ENCODE data around the gene PHKA1. TPM values are rescaled to one million over a fixed set of nuclear protein-coding genes. Genes with fewer than 3 reads are reported as not detected.

PHKA1 gene
- total and polyA plus RNA-seq, 2 experiments from 2014 or later = 2.7 to 6.7 TPM

GRCh38 chrX:72727846-72728245 is 13.7 kb upstream of the PHKA1 start:
- DNase-seq (ENCODE audit: low spot score) = no peak
- H3K4me2 ChIP-seq = no peak overlapping the region
- no peaks in the 10 kb centered on the region for H3K27me3 ChIP-seq
- TF ChIP-seq EZH2phosphoT487 (IDR thresholded peaks at IDR 0.05; ENCODE audit: low read depth, severe bottlenecking, unreplicated experiment) (no peak), EZH2 (IDR thresholded peaks at IDR 0.05; ENCODE audit: borderline replicate concordance) (no peak), CTCF (IDR thresholded peaks at IDR 0.05; ENCODE audit: poor library complexity) (no peak)
- no peaks in the 10 kb centered on the region for H3K79me2 ChIP-seq
- H2AFZ ChIP-seq = no peak overlapping the region
- no peak overlapping the region for H3K4me3 ChIP-seq
- no peak overlapping the region for H3K27ac ChIP-seq
- no peaks in the 10 kb centered on the region for H3K36me3 ChIP-seq (replicated peaks; ENCODE audit: insufficient read depth, low read depth)
- no peaks in the 10 kb centered on the region for H3K9me3 ChIP-seq (ENCODE audit: low read depth)
- no peaks in the 10 kb centered on the region for H4K20me1 ChIP-seq (ENCODE audit: insufficient read depth, poor library complexity, severe bottlenecking)
- no peaks in the 10 kb centered on the region for H3K9me2 ChIP-seq (replicated peaks; ENCODE audit: insufficient read depth)
- 79% methylated on average over 7 of the region's 7 CpGs for WGBS (ENCODE audit: low lambda C conversion rate, missing lambda C conversion rate)
- no peaks in the 10 kb centered on the region for H3K4me1 ChIP-seq (ENCODE audit: insufficient read depth)

- Histone ChIP-seq H3K9me2 (replicated peaks; ENCODE audit: insufficient read depth) (no peaks in the 10 kb centered on the region), H3K4me3 (no peak overlapping the region), H3K9me3 (ENCODE audit: low read depth) (no peaks in the 10 kb centered on the region), H3K4me1 (ENCODE audit: insufficient read depth) (no peaks in the 10 kb centered on the region), H4K20me1 (ENCODE audit: insufficient read depth, poor library complexity, severe bottlenecking) (no peaks in the 10 kb centered on the region), H3K27ac (no peak overlapping the region), H3K36me3 (replicated peaks; ENCODE audit: insufficient read depth, low read depth) (no peaks in the 10 kb centered on the region), H2AFZ (no peak overlapping the region), H3K4me2 (no peak overlapping the region), H3K79me2 (no peaks in the 10 kb centered on the region), H3K27me3 (no peaks in the 10 kb centered on the region)
- DNase-seq (ENCODE audit: low spot score) = no peak
- TF ChIP-seq EZH2phosphoT487 (IDR thresholded peaks at IDR 0.05; ENCODE audit: low read depth, severe bottlenecking, unreplicated experiment) (no peak), EZH2 (IDR thresholded peaks at IDR 0.05; ENCODE audit: borderline replicate concordance) (no peak), CTCF (IDR thresholded peaks at IDR 0.05; ENCODE audit: poor library complexity) (no peak)
- 80% methylated on average over 5 of the region's 5 CpGs for WGBS (ENCODE audit: low lambda C conversion rate, missing lambda C conversion rate)
Observed at GRCh38 chrX:72716766-72717165, 2.7 kb upstream of the PHKA1 start.

GRCh38 chrX:72715546-72715945 is 1.4 kb upstream of the PHKA1 start:
- Histone ChIP-seq H4K20me1 (ENCODE audit: insufficient read depth, poor library complexity, severe bottlenecking) (no peaks in the 10 kb centered on the region), H3K4me2 (no peak overlapping the region), H2AFZ (no peak overlapping the region), H3K27ac (no peak overlapping the region), H3K79me2 (no peaks in the 10 kb centered on the region), H3K27me3 (no peaks in the 10 kb centered on the region), H3K4me1 (ENCODE audit: insufficient read depth) (no peaks in the 10 kb centered on the region), H3K4me3 (no peak overlapping the region), H3K36me3 (replicated peaks; ENCODE audit: insufficient read depth, low read depth) (no peaks in the 10 kb centered on the region), H3K9me2 (replicated peaks; ENCODE audit: insufficient read depth) (no peaks in the 10 kb centered on the region), H3K9me3 (ENCODE audit: low read depth) (no peaks in the 10 kb centered on the region)
- no peak for TF ChIP-seq EZH2phosphoT487 (IDR thresholded peaks at IDR 0.05; ENCODE audit: low read depth, severe bottlenecking, unreplicated experiment)
- TF ChIP-seq EZH2 (IDR thresholded peaks at IDR 0.05; ENCODE audit: borderline replicate concordance) = no peak
- TF ChIP-seq CTCF (IDR thresholded peaks at IDR 0.05; ENCODE audit: poor library complexity) = no peak
- 87% methylated on average over 12 of the region's 12 CpGs for WGBS (ENCODE audit: low lambda C conversion rate, missing lambda C conversion rate)
- DNase-seq (ENCODE audit: low spot score) = no peak

- H3K4me2 ChIP-seq = peak overlapping the region; percentile 69
- H4K20me1 ChIP-seq (ENCODE audit: insufficient read depth, poor library complexity, severe bottlenecking) = no peaks in the 10 kb centered on the region
- WGBS (ENCODE audit: low lambda C conversion rate, missing lambda C conversion rate) = 54% methylated on average over 13 of the region's 13 CpGs
- no peaks in the 10 kb centered on the region for H3K79me2 ChIP-seq
- no peaks in the 10 kb centered on the region for H3K9me3 ChIP-seq (ENCODE audit: low read depth)
- no peaks in the 10 kb centered on the region for H3K4me1 ChIP-seq (ENCODE audit: insufficient read depth)
- no peak for TF ChIP-seq CTCF (IDR thresholded peaks at IDR 0.05; ENCODE audit: poor library complexity)
- TF ChIP-seq EZH2 (IDR thresholded peaks at IDR 0.05; ENCODE audit: borderline replicate concordance) = no peak
- no peak for TF ChIP-seq EZH2phosphoT487 (IDR thresholded peaks at IDR 0.05; ENCODE audit: low read depth, severe bottlenecking, unreplicated experiment)
- peak; percentile 66 for DNase-seq (ENCODE audit: low spot score)
- H3K4me3 ChIP-seq = peak overlapping the region; percentile 2
- peak overlapping the region; percentile 58 for H2AFZ ChIP-seq
- peak overlapping the region; percentile 64 for H3K27ac ChIP-seq
- no peaks in the 10 kb centered on the region for H3K9me2 ChIP-seq (replicated peaks; ENCODE audit: insufficient read depth)
- no peaks in the 10 kb centered on the region for H3K36me3 ChIP-seq (replicated peaks; ENCODE audit: insufficient read depth, low read depth)
- H3K27me3 ChIP-seq = no peaks in the 10 kb centered on the region
Observed at GRCh38 chrX:72714478-72714916, 391 bp upstream of the PHKA1 start.

Data from hepatocyte (in vitro differentiated cells).